Neuronal stem cell (in vitro differentiated cells): ENCODE results near the gene HOXA10.
A peak's percentile ranks its signal among the peaks of the same experiment; 100 is the strongest.

Experiments used
- DNase-seq: peaks from one replicate; pipeline ENCODE4 v3.0.0-alpha.2; 2013; ENCODE audit warnings: low spot score
- H2AFZ ChIP-seq: one replicate; pipeline ENCODE4 v1.6.1; 2013; ENCODE audit warnings: mild to moderate bottlenecking, low read length, inconsistent platforms
- H2AK5ac ChIP-seq: 2 replicates; pipeline ENCODE4 v1.6.1; 2013; ENCODE audit warnings: low read depth, mild to moderate bottlenecking, inconsistent platforms, low read length, moderate library complexity, mixed read lengths
- H2BK120ac ChIP-seq: 2 replicates; pipeline ENCODE4 v1.6.1; 2013; ENCODE audit warnings: low read depth, mild to moderate bottlenecking, inconsistent platforms, low read length, moderate library complexity, mixed read lengths
- H2BK12ac ChIP-seq: one replicate; pipeline ENCODE4 v1.6.1; 2013; ENCODE audit warnings: low read length, inconsistent platforms
- H2BK15ac ChIP-seq: 2 replicates; pipeline ENCODE4 v1.6.1; 2013; ENCODE audit warnings: mild to moderate bottlenecking, low read length, inconsistent platforms, mixed read lengths
- H2BK5ac ChIP-seq: one replicate; pipeline ENCODE4 v1.6.1; 2013; ENCODE audit warnings: inconsistent platforms, mild to moderate bottlenecking, low read length, moderate library complexity
- H3K14ac ChIP-seq: one replicate; pipeline ENCODE4 v1.6.1; 2013; ENCODE audit warnings: low read length, inconsistent platforms
- H3K18ac ChIP-seq: 2 replicates; pipeline ENCODE4 v1.6.1; 2013; ENCODE audit warnings: low read length, inconsistent platforms
- H3K23ac ChIP-seq: 2 replicates; pipeline ENCODE4 v1.6.1; 2013; ENCODE audit warnings: low read depth, mild to moderate bottlenecking, mixed read lengths, low read length, inconsistent platforms; ENCODE audit not compliant: poor library complexity
- H3K27ac ChIP-seq: replicated peaks from 3 replicates; pipeline ENCODE4 v1.5.1; 2013; ENCODE audit warnings: low read length, inconsistent platforms
- H3K27me3 ChIP-seq, 3 experiments: 2 replicates each; pipeline ENCODE4 v1.6.1; 2013; ENCODE audit warnings: low read length in 3 of 3, mild to moderate bottlenecking in 2 of 3, inconsistent platforms in 1 of 3, low read depth in 1 of 3, mixed read lengths in 1 of 3, moderate library complexity in 1 of 3; ENCODE audit not compliant: control insufficient read depth in 3 of 3, insufficient read depth in 3 of 3
- H3K36me3 ChIP-seq, 2 donors: replicated peaks in 1 of 2; 2 replicates each; pipeline ENCODE4 v1.6.1; 2013; ENCODE audit warnings: low read length in 2 of 2; ENCODE audit not compliant: control insufficient read depth in 2 of 2, insufficient read depth in 2 of 2
- H3K4ac ChIP-seq: 2 replicates; pipeline ENCODE4 v1.6.1; 2013; ENCODE audit warnings: inconsistent platforms, mild to moderate bottlenecking, low read length, moderate library complexity
- H3K4me1 ChIP-seq, 2 donors: 1 replicate in 1 of 2; 2 replicates in 1 of 2; pipeline ENCODE4 v1.6.1; 2013; ENCODE audit warnings: low read length in 2 of 2, low read depth in 1 of 2; ENCODE audit not compliant: control insufficient read depth in 2 of 2, insufficient read depth in 1 of 2
- H3K4me2 ChIP-seq: one replicate; pipeline ENCODE4 v1.6.1; 2013; ENCODE audit warnings: mild to moderate bottlenecking, low read length, inconsistent platforms; ENCODE audit not compliant: insufficient read depth, poor library complexity, severe bottlenecking
- H3K4me3 ChIP-seq, 2 donors: 2 replicates each; pipeline ENCODE4 v1.5.1; 2013; ENCODE audit warnings: low read length in 2 of 2, mild to moderate bottlenecking in 2 of 2, inconsistent platforms in 1 of 2, moderate library complexity in 1 of 2
- H3K79me1 ChIP-seq: one replicate; pipeline ENCODE4 v1.6.1; 2013; ENCODE audit warnings: low read depth, mild to moderate bottlenecking, inconsistent platforms, low read length, moderate library complexity
- H3K9ac ChIP-seq: one replicate; pipeline ENCODE4 v1.6.1; 2013; ENCODE audit warnings: mild to moderate bottlenecking, low read depth, low read length, inconsistent platforms; ENCODE audit not compliant: poor library complexity
- H3K9me3 ChIP-seq, 2 donors: replicated peaks in 1 of 2; 2 replicates each; pipeline versions ENCODE3 to v1.6.1; 2013; ENCODE audit warnings: low read length in 2 of 2, mild to moderate bottlenecking in 2 of 2, inconsistent platforms in 1 of 2, low read depth in 1 of 2, mixed read lengths in 1 of 2, moderate library complexity in 1 of 2; ENCODE audit not compliant: control insufficient read depth in 2 of 2, insufficient read depth in 1 of 2
- H4K8ac ChIP-seq: one replicate; pipeline ENCODE4 v1.6.1; 2013; ENCODE audit warnings: low read depth, mild to moderate bottlenecking, inconsistent platforms, low read length, moderate library complexity
- H4K91ac ChIP-seq: one replicate; pipeline ENCODE4 v1.6.1; 2013; ENCODE audit warnings: low read length, low read depth, mild to moderate bottlenecking, inconsistent platforms; ENCODE audit not compliant: poor library complexity
- WGBS, 2 donors: extraction: QIAGEN DNeasy Blood & Tissue Kit; methylation state at CpG; one replicate each; pipeline ENCODE4 v1.1.7; 2013; ENCODE audit warnings: missing lambda C conversion rate in 2 of 2, mixed read lengths in 1 of 2; ENCODE audit not compliant: insufficient read length in 2 of 2, insufficient replicate concordance in 1 of 2; ENCODE audit errors: extremely low coverage in 2 of 2; 5-methylcytosine and 5-hydroxymethylcytosine counted together

The HOXA10 gene

DNA sequence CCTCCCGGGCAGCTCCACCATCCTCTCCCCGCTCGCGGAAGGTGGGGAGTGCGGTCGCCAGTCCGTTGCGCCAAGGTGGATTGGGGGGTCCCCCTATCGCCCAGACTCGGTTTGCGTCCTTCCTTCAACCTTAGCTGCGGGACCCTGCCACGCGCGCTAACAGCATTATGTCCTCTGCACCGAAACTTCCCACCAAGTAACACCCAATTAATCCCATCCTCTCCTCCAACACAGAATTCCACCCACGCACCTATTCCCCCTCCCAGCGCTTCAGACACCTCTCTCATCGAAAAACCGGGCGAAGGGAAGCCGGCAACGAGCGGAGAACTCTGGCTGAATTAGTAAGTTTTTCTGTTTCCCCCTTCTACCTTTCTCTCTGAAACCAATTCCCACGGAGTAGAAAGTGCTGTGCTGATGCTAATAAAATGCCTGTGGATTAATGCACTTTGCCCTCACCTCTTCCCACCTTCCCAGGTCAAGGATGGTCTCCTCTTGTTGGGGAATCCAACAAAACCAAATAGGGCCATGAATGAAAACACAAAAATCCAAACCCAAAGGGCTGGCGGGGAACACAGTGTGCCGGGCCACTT lies 22.7 kb downstream of the HOXA10 start:
- WGBS, 2 donors: 100% methylated on average over 1 of the region's 27 CpGs; no CpG with 5 or more reads in 1 of the 2 donors
- Histone ChIP-seq H3K4ac (no peak overlapping the region), H3K4me2 (peak overlapping the region; percentile 49), H3K14ac (no peak overlapping the region), H4K91ac (no peak overlapping the region), H3K27ac (no peak overlapping the region), H2AK5ac (no peak overlapping the region), H3K23ac (peak overlapping the region; percentile 37), H3K27me3 (peaks cover 82 to 99% (median 99%) of the 10 kb centered on the region in 3 experiments), H2BK12ac (no peak overlapping the region), H2BK15ac (no peak overlapping the region), H4K8ac (no peak overlapping the region), H3K36me3 (no peaks in the 10 kb centered on the region), H3K9ac (peak overlapping the region; percentile 17), H3K4me3 (peak overlapping the region; percentile 34 to 36), H3K79me1 (no peaks in the 10 kb centered on the region), H3K4me1 (no peaks in the 10 kb centered on the region), H2BK120ac (no peak overlapping the region), H2BK5ac (no peak overlapping the region), H3K9me3 (peaks cover 3 to 42% of the 10 kb centered on the region in 2 donors), H3K18ac (peak overlapping the region; percentile 44), H2AFZ (peak overlapping the region; percentile 86)
- DNase-seq: no peak

DNA sequence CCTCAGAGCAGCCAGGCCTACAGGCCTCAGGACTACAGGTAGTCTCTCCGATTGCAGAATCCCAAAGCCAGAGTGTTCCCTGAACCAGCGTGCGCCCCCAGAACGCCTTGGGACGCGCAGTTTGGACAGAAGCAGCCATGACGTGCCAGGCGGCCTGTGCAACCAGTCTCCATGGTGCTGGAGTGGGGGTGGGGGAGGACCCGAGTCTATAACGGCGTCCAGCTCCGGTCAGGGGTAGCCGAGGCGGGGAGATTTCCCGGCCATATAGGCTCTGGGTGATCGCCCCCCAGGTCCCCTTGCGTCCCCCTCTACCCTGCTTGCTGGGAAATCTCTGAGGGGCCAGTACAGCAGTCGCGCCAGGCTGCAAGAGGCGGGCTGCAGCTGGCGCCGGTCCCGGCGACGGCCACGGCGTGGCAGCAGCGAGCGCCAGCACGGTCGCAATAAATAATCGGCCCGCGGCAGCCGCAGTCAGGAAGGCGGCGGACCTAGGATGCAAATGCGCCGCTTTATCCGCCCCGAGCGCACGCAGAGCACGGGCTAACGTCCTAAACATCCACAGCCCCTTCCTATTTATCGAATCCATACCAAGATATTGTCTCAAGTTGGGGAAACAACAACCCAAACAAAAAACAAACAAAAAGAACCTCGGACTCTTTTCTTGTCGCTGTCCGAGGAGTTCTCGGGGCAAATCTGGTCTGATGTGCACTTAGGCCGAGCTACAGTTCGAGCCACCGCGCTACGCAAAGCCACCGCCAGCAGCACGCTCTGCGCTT lies 23.4 kb downstream of the HOXA10 start:
- Histone ChIP-seq H2AK5ac (no peak overlapping the region), H3K4me1 (no peaks in the 10 kb centered on the region), H3K9ac (peak overlapping the region; percentile 17), H3K14ac (no peak overlapping the region), H3K4me2 (peak overlapping the region; percentile 49), H3K4ac (no peak overlapping the region), H2BK120ac (no peak overlapping the region), H3K4me3 (peak overlapping the region; percentile 34 to 36), H2BK5ac (no peak overlapping the region), H3K18ac (peak overlapping the region; percentile 44), H3K27ac (no peak overlapping the region), H2BK15ac (no peak overlapping the region), H3K36me3 (no peaks in the 10 kb centered on the region), H4K8ac (no peak overlapping the region), H3K9me3 (peaks cover 3 to 39% of the 10 kb centered on the region in 2 donors), H4K91ac (no peak overlapping the region), H2BK12ac (no peak overlapping the region), H3K79me1 (no peaks in the 10 kb centered on the region), H3K27me3 (peaks cover 78 to 99% (median 99%) of the 10 kb centered on the region in 3 experiments), H3K23ac (peak overlapping the region; percentile 37), H2AFZ (peak overlapping the region; percentile 86)
- DNase-seq: no peak
- no CpG with 5 or more reads among the region's 58 CpGs for WGBS, 2 donors

DNA sequence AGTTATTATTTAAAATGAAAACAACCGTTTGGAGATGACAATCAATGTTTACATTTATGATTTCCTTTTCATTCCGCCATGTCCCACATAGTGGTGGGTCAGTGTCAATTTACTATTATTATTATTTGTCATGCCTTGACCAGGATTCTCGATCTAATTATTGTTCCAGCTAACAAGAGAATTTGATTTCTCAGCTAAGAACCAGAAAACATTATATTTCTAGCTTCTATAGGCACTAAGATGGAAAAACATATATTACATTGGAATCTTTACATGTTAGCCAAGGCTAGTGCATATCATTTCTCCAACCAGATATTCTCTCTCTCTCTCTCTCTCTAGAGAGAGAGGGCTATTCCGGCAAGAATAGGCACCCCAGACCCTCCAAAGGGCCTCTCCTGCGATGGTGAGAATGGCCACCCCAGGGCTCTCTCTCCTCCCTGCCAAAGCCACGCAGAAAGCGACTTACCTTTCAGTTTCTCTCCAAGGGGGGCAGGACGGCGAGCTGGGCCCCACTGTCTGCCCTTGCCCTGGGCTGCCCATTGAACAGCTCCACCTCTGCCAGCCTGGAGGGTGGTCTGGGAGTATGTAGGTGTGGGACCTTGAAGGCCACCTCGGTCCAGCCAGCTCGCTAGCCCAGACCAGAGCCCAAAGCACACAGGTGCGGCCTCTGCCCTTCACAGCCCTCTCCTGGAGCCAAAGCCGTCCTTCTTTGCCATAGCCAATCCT lies 24.1 kb downstream of the HOXA10 start:
- Histone ChIP-seq H3K14ac (no peak overlapping the region), H3K18ac (no peak overlapping the region), H2BK120ac (no peak overlapping the region), H3K23ac (peak overlapping the region; percentile 73), H3K36me3 (no peaks in the 10 kb centered on the region), H3K9ac (no peak overlapping the region), H2BK5ac (no peak overlapping the region), H4K91ac (no peak overlapping the region), H2BK15ac (no peak overlapping the region), H3K79me1 (no peaks in the 10 kb centered on the region), H3K9me3 (peaks cover 3 to 32% of the 10 kb centered on the region in 2 donors), H2AFZ (peak overlapping the region; percentile 86), H2AK5ac (no peak overlapping the region), H3K27me3 (peaks cover 78 to 99% (median 99%) of the 10 kb centered on the region in 3 experiments), H3K4me3 (peak overlapping the region in 1 of 2 donors; percentile 32), H2BK12ac (no peak overlapping the region), H3K4me2 (no peak overlapping the region), H4K8ac (no peak overlapping the region), H3K4me1 (no peaks in the 10 kb centered on the region), H3K4ac (no peak overlapping the region), H3K27ac (no peak overlapping the region)
- no CpG with 5 or more reads among the region's 13 CpGs for WGBS, 2 donors
- no peak for DNase-seq
